Stimulated activated CD4-positive, alpha-beta T cell treated with anti-CD3 and anti-CD28 coated beads, Interleukin-1b, Interleukin-23, amount 100 ng/mL, for 24 hours (primary cell): ENCODE results near the gene TPX2.

Source experiments
- DNase-seq, 4 experiments: peaks; one replicate each; pipeline ENCODE4 v3.0.0-alpha.2; 2020; ENCODE audit warnings: low read depth in 4 of 4, low spot score in 1 of 4

Gene TPX2

GRCh38 chr20:31831771-31832306 is 92.7 kb downstream of the TPX2 start:
- DNase-seq = no peak

- DNase-seq = peak; percentile 29 to 57 (median 44)
Observed at GRCh38 chr20:31833130-31833930, 94.2 kb downstream of the TPX2 start.

- no peak for DNase-seq
Observed at GRCh38 chr20:31833931-31834521, 94.9 kb downstream of the TPX2 start.

DNA sequence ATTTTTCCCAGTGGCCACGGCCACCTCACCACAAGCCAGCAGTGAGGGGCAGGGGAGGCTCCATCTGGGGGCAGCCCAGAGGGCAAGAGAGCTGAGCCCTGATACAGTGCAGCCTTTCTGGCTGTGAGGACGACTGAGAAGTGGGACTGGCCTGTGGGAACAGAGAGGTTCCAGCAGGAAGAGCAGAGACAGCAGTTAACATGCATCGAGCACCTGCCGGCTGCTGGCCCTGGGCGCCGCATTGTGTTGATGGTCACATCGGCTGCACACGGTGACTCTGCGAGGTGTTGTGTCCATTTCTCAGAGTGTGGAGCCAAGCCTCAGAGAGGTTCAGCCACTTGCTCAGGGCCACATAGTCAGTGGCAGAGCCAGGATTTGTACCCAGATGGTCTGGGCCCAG is 96.5 kb downstream of the TPX2 start:
- no peak for DNase-seq

DNA sequence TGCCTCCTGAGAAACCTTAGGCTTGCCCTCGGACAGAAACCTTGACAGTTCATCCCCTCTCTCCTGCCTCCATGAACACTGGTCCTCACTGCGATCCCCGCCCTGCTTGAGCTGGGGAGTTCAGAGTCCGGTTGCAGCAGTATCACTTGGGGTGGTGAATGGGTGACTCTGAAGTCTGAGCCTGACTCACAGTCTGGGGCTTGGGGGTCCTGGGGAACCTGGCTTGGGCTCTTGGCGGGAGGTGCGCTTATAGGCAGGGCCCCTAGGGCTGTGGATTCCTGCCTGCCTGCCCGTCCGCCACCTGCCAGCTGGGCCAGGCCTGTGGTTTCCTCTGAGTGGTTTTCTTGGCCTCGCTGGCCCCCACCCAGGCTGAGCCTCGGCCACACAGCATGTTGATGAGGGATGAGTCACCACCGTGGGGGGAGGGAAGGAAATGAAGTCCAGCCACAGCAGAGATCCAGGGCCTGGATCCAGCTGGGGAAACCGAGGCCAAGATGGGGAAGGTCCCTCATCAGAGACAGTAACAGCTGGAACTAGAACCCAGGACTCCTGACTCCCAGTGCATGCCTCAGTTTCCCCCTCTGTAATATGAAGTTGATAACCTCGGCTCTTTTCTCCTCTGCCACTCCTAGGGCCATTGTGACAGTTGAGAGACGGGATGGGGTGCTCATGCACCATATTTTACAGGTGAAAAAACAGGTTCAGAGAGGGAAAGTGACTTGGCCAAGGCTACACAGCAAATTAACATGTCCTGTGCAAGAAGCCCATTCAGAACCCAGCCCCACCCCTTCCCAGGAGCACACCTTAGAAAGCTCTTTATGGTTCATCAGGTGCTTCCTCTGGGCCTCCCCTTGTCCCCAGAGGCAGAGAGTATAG is 97.1 kb downstream of the TPX2 start:
- DNase-seq = no peak

GRCh38 chr20:31836853-31837608 is 97.9 kb downstream of the TPX2 start:
- DNase-seq = no peak

- no peak for DNase-seq
Observed at GRCh38 chr20:31837896-31838397, 98.9 kb downstream of the TPX2 start.

- no peak for DNase-seq
Observed at GRCh38 chr20:31838646-31839292, 99.7 kb downstream of the TPX2 start.

GRCh38 chr20:31839782-31840487 is 100.8 kb downstream of the TPX2 start:
- DNase-seq = no peak

DNA sequence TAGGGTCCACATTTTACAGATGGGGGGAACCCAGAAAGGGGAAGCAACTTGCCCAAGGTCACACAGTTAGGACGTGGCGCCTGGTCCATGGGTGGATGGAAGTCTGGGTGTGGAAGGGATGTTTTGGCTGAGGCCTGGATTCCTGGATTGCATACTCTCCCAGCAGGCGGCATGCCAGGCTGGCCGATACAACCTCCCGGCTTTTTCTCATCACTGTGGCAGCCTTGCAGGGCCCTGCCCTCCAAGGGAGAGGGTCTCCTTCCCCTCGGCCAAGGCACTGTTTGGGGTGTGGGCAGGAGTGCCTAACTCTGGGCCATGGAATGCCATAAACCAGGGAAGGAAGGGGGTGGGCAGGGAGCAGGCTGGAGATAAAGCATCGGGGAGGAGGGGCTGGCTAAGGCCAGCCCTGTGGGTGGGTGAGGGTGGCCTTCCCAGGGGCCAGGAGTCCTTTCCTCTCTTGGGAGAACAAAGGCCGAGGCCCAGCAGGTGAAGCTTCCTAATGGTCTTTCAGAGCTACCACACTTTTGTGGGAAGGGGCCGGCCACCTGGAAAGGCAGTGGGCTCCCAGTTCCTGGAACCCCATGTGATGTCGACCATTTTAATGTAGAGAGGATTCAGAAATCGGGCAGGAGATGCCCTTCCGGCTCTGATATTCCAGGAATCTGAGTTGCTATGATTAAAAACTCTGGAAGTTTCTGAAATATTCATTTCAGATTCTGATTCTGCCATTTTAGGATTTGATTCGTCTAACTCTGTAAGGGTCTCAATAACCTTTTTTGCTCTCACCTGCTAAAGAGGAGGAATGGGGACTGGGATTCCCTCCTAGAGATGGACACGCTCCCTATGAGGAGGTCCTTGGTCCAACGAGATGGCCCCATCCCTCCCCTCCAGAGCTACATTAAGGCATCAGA is 102.1 kb downstream of the TPX2 start:
- no peak for DNase-seq

GRCh38 chr20:31841928-31842327 is 102.8 kb downstream of the TPX2 start:
- no peak for DNase-seq

- DNase-seq = no peak
Observed at GRCh38 chr20:31842471-31843157, 103.5 kb downstream of the TPX2 start.

DNA sequence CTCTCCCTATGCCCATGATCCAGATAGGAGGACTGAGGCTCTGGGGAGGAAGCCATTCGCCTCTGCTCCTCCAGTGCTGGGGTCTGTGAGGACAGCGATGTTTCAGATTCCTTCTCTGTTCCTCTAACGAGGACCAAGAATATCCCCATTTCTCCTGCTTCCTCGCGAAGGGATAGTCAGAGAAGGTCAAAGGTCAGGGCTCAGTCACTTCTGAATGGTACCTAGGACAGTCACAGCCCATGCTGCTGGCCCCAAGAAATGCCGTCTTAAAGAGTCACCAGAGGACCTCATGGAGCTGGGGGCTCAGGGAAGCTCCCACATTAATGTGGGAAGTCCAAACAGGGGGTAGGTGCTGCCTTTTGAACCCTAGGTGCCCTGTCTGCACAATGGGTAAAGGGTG is 104.2 kb downstream of the TPX2 start:
- no peak for DNase-seq

- DNase-seq = no peak
Observed at GRCh38 chr20:31843881-31844280, 104.8 kb downstream of the TPX2 start.

DNA sequence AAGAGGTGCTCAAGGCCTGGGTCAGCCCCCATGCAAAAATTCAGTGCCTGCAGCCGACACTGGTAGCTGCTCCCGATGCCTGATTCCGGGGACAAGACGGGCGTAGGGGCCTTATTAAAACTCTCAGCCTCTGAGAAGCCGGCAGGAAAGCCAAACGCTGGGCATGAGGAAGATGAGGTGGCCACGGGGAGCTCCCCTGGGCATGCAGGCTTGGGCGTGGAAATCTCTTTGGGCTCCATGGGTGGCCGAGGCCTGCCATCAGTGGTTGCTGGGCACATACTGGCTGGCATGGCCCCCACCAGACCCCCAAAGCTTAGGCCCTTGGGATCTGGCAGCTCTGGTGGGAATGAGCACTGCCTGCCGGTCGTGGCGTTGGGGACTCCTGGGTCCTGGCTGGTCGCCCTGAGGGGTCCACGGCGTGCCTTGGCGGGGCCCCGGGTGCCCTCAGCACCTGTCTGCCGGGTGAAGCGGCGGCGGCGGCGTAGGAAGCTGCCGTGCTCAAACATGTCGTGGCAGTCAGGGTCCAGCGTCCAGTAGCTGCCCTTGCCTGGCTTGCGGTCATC is 105.7 kb downstream of the TPX2 start:
- DNase-seq = no peak

DNA sequence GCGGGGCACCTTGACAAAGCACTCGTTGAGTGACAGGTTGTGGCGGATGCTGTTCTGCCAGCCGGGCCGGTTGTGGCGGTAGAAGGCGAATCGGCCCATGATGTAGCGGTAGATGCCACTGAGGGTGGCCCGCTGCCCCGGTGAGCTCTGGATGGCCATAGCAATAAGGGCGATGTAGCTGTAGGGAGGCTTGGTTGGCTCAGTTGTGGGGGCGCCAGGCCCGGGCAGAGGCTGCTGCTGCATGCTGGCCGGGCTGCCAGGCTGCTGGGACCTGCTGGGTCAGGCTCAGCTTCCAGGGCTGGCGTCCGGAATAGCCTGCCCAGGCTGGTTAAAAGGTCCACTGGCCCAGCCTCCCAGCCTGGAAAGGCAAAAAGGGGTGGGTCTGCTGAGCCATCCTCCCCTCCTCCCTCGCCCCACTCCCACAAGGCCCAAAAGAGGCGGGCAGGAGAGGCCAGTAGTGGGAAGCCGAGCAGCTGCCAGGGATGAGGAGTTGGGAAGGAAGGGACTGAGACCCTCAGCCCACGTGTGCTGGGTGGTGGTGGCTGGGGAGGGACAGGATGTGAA is 106.3 kb downstream of the TPX2 start, which contains the start of gene FOXS1:
Gene FOXS1 (minus strand): TSS at position 305 of the 564 bp plus-strand sequence. CDS start 62 bp downstream, at position 243.
- DNase-seq = no peak

GRCh38 chr20:31846793-31847138 is 107.7 kb downstream of the TPX2 start:
- no peak for DNase-seq
